Keratinocyte (primary cell): ENCODE results near the gene PTER. TPM values are rescaled to one million over a fixed set of nuclear protein-coding genes. Genes with fewer than 3 reads are reported as not detected.

Source experiments
- DNase-seq: peaks from one replicate; pipeline ENCODE4 v3.0.0-alpha.2; 2011; ENCODE audit warnings: low read depth, missing footprints, low spot score
- FAIRE-seq: peaks from 2 replicates; lab custom pipeline; 2011; peaks lifted over from hg19 to GRCh38; lab: Jason Lieb, UNC
- H2AFZ ChIP-seq: 2 replicates; pipeline ENCODE4 v1.6.0; 2012; ENCODE audit warnings: low read length, control low read depth, inconsistent platforms; ENCODE audit not compliant: control insufficient read depth
- H3K27ac ChIP-seq: 2 replicates; pipeline ENCODE4 v1.5.1; 2011; ENCODE audit warnings: low read length; ENCODE audit not compliant: control insufficient read depth, insufficient read depth
- H3K27me3 ChIP-seq: 3 replicates; pipeline ENCODE4 v1.6.0; 2011; ENCODE audit warnings: low read length; ENCODE audit not compliant: control insufficient read depth, insufficient read depth; ENCODE audit errors: extremely low read depth
- H3K36me3 ChIP-seq, 2 experiments: 2 replicates in 1 of 2; 3 replicates in 1 of 2; pipeline ENCODE4 v1.5.1; 2011; ENCODE audit warnings: low read length in 2 of 2, mild to moderate bottlenecking in 1 of 2; ENCODE audit not compliant: control insufficient read depth in 2 of 2, insufficient read depth in 2 of 2; ENCODE audit errors: extremely low read depth in 1 of 2
- H3K4me1 ChIP-seq: 3 replicates; pipeline ENCODE4 v1.5.1; 2011; ENCODE audit warnings: low read length; ENCODE audit not compliant: control insufficient read depth, insufficient read depth; ENCODE audit errors: extremely low read depth
- H3K4me2 ChIP-seq: 3 replicates; pipeline ENCODE4 v1.6.0; 2011; ENCODE audit warnings: low read depth, low read length; ENCODE audit not compliant: control insufficient read depth, insufficient read depth; ENCODE audit errors: extremely low read depth
- H3K4me3 ChIP-seq, 3 experiments: fragments of 200-600 bp in 1 of 3; sonication (generic) in 1 of 3; 2 replicates in 2 of 3; 3 replicates in 1 of 3; pipeline ENCODE4 v1.5.1; 2011 to 2016; ENCODE audit warnings: low read length in 3 of 3, mild to moderate bottlenecking in 3 of 3, control low read depth in 2 of 3, inconsistent platforms in 1 of 3, low read depth in 1 of 3, mixed read lengths in 1 of 3, mixed run types in 1 of 3, moderate library complexity in 1 of 3; ENCODE audit not compliant: control insufficient read depth in 2 of 3, insufficient read depth in 2 of 3; ENCODE audit errors: extremely low read depth in 1 of 3
- H3K79me2 ChIP-seq: 2 replicates; pipeline ENCODE4 v1.6.0; 2012; ENCODE audit warnings: low read length; ENCODE audit not compliant: control insufficient read depth, insufficient read depth
- H3K9ac ChIP-seq: 3 replicates; pipeline ENCODE4 v1.6.0; 2011; ENCODE audit warnings: low read length; ENCODE audit not compliant: control insufficient read depth, insufficient read depth; ENCODE audit errors: extremely low read depth
- H3K9me1 ChIP-seq: 3 replicates; pipeline ENCODE4 v1.6.0; 2011; ENCODE audit warnings: low read length; ENCODE audit not compliant: control insufficient read depth, insufficient read depth; ENCODE audit errors: extremely low read depth
- H3K9me3 ChIP-seq: 2 replicates; pipeline ENCODE4 v1.5.1; 2012; ENCODE audit warnings: low read depth, low read length; ENCODE audit not compliant: control insufficient read depth
- H4K20me1 ChIP-seq: 3 replicates; pipeline ENCODE4 v1.6.0; 2011; ENCODE audit warnings: low read length; ENCODE audit not compliant: control insufficient read depth, insufficient read depth; ENCODE audit errors: extremely low read depth
- CTCF ChIP-seq, 3 experiments: IDR thresholded peaks in 1 of 3; conservative IDR thresholded peaks in 1 of 3; optimal IDR thresholded peaks in 1 of 3; 2 replicates in 2 of 3; 3 replicates in 1 of 3; pipeline versions ENCODE3 to v1.5.1; 2011; ENCODE audit warnings: low read length in 3 of 3, mild to moderate bottlenecking in 3 of 3, moderate library complexity in 2 of 3, control low read depth in 1 of 3, inconsistent platforms in 1 of 3; ENCODE audit not compliant: insufficient read depth in 2 of 3; ENCODE audit errors: extremely low read depth in 1 of 3
- EZH2 ChIP-seq: IDR thresholded peaks from one replicate; pipeline ENCODE4 v1.6.1; 2012; ENCODE audit warnings: inconsistent platforms, mild to moderate bottlenecking, low read length, moderate library complexity
- dilution Hi-C: fragments of 300-500 bp; cut with MboI; formaldehyde crosslinking; loops from one replicate; pipeline ENCODE4 v1.7.0; 2020; ENCODE audit warnings: low sequenced_read_pairs; ENCODE audit not compliant: extremely low pct_ligation_motif_present
- polyA plus RNA-seq, 5 experiments: library from polyadenylated mRNA; depleted of rRNA in 3 of 5; stranded (reverse) in 3 of 5; stranded (forward) in 1 of 5; unstranded in 1 of 5; fragments of >200 nt; gene quantifications; 1 replicate in 1 of 5; 2 replicates in 3 of 5; 3 replicates in 1 of 5; pipeline versions ENCODE4 v1.2.1 to v1.2.3, GENCODE V29; 2011 to 2012; ENCODE audit warnings: missing spikeins in 2 of 5, low read depth in 1 of 5, low replicate concordance in 1 of 5
- small RNA-seq, 3 experiments: library from RNA; depleted of rRNA; stranded (forward); fragments of <200 nt; gene quantifications; one replicate each; pipeline ENCODE3, GENCODE V24; 2012; ENCODE audit warnings: low read depth in 3 of 3, low replicate concordance in 1 of 3; ENCODE audit not compliant: insufficient read length in 3 of 3

The PTER gene
- polyA plus RNA-seq, 1 donor (not counting 4 experiments of a cell fraction or from before 2014, with no cell fraction given): 10.1 TPM

- H4K20me1 ChIP-seq: no peaks in the 10 kb centered on the region
- H3K27ac ChIP-seq: no peak overlapping the region
- no peak overlapping the region for H3K9ac ChIP-seq
- no peaks in the 10 kb centered on the region for H3K79me2 ChIP-seq
- H3K4me2 ChIP-seq: no peak overlapping the region
- TF ChIP-seq CTCF (optimal IDR thresholded peaks at IDR 0.05 in 1 of 3, IDR thresholded peaks at IDR 0.05 in 1 of 3, conservative IDR thresholded peaks at IDR 0.05 in 1 of 3; ENCODE audit: extremely low read depth in 1 of 3, insufficient read depth in 2 of 3, low read length in 3 of 3): no peak
- TF ChIP-seq EZH2: no peak
- dilution Hi-C loops: no loop called here
- no peaks in the 10 kb centered on the region for H3K4me1 ChIP-seq
- H3K4me3 ChIP-seq: no peak overlapping the region
- DNase-seq: no peak
- no peaks in the 10 kb centered on the region for H3K27me3 ChIP-seq
- no peaks in the 10 kb centered on the region for H3K36me3 ChIP-seq
- no peaks in the 10 kb centered on the region for H3K9me1 ChIP-seq
- no peaks in the 10 kb centered on the region for H3K9me3 ChIP-seq
- no peak for FAIRE-seq
- H2AFZ ChIP-seq: no peak overlapping the region
These were observed 122.5 kb downstream of the PTER start for GRCh38 chr10:16559236-16559773.

DNA sequence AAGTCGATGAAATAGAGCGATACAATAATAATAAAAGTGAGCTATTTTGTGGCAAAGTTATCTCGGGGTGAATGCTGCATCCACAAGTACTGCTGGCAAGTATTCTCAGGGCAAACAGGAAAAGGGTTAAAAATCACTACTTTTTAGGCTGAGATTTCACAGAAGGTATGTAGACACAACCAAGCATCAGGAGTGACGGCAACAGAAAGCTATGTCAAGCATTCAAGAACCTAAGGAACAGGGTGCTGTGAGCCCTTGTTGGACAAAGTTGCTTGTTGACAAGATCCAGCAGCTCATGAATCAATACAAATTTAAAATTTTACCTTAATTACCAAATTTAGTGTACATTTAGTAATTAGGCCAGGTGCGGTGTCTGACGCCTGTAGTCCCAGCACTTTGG is 126.1 kb downstream of the PTER start:
- DNase-seq (no peak), FAIRE-seq (no peak)
- Histone ChIP-seq H3K4me3 (no peak overlapping the region), H3K4me2 (no peak overlapping the region), H3K4me1 (no peaks in the 10 kb centered on the region), H3K79me2 (no peaks in the 10 kb centered on the region), H4K20me1 (no peaks in the 10 kb centered on the region), H2AFZ (no peak overlapping the region), H3K9me1 (no peaks in the 10 kb centered on the region), H3K9ac (no peak overlapping the region), H3K9me3 (no peaks in the 10 kb centered on the region), H3K27ac (no peak overlapping the region), H3K36me3 (no peaks in the 10 kb centered on the region), H3K27me3 (no peaks in the 10 kb centered on the region)
- dilution Hi-C loops: no loop called here
- no peak for TF ChIP-seq EZH2
- TF ChIP-seq CTCF (optimal IDR thresholded peaks at IDR 0.05 in 1 of 3, IDR thresholded peaks at IDR 0.05 in 1 of 3, conservative IDR thresholded peaks at IDR 0.05 in 1 of 3; ENCODE audit: extremely low read depth in 1 of 3, insufficient read depth in 2 of 3, low read length in 3 of 3): no peak

Small RNA genes lying within 50 kb of the gene (small RNA-seq; reads per million reads assigned to genes)
- 0.33 to 3.3 (median 2.5) reads per million in 3 experiments for gene RNU2-18P

Other genes with a start within 250 kb of the PTER start
- gene C1QL3, start 84.9 kb downstream of the PTER start, polyA plus RNA-seq: 0.03 TPM in 1 of 3 replicates, not detected in the others